H1 (cell line): ENCODE measurements around the gene CASZ1. TPM values are rescaled to one million over a fixed set of nuclear protein-coding genes. Genes with fewer than 3 reads are reported as not detected.

Source experiments
- ATF2 ChIP-seq: IDR thresholded peaks from 2 replicates; pipeline ENCODE4 v1.6.1; 2012; ENCODE audit warnings: low read length, inconsistent platforms
- BACH1 ChIP-seq: IDR thresholded peaks from 2 replicates; pipeline ENCODE4 v1.6.1; 2012; ENCODE audit warnings: low read length, improper control_type of control experiment
- CBX8 ChIP-seq: fragments of 300-800, 300-1000 bp; sonication (generic); IDR thresholded peaks from 2 replicates; pipeline ENCODE4 v1.7.1; 2016; ENCODE audit warnings: low read depth, low read length, borderline replicate concordance
- CHD7 ChIP-seq: fragments of 300-600 bp; sonication (generic); IDR thresholded peaks from 2 replicates; pipeline ENCODE4 v1.7.1; 2012; ENCODE audit warnings: low read length, moderate library complexity, mild to moderate bottlenecking, inconsistent platforms; ENCODE audit not compliant: insufficient replicate concordance
- RXRA ChIP-seq: IDR thresholded peaks from 2 replicates; pipeline ENCODE4 v1.6.1; 2011; ENCODE audit warnings: low read depth, mild to moderate bottlenecking, low read length, moderate library complexity; ENCODE audit not compliant: insufficient read depth
- SIX5 ChIP-seq: IDR thresholded peaks from 2 replicates; pipeline ENCODE4 v1.6.1; 2011; ENCODE audit warnings: mild to moderate bottlenecking, low read depth, low read length
- YY1 ChIP-seq: IDR thresholded peaks from 2 replicates; pipeline ENCODE4 v1.6.1; 2011; ENCODE audit warnings: low read depth, mild to moderate bottlenecking, low read length
- polyA plus RNA-seq, 7 experiments: library from polyadenylated mRNA; depleted of rRNA in 3 of 7; stranded (reverse) in 5 of 7; unstranded in 2 of 7; fragments of >200 nt in 5 of 7; fragments of 200-250 nt in 2 of 7; gene quantifications; 1 replicate in 5 of 7; 2 replicates in 1 of 7; 4 replicates in 1 of 7; pipeline versions ENCODE4 v1.2.1 to v1.2.3, GENCODE V29; 2011 to 2013; ENCODE audit warnings: missing spikeins in 2 of 7, mixed read lengths in 2 of 7
- total RNA-seq: library from RNA; stranded (reverse); fragmentation: NEBNext Ultra II Directional; extraction: Animal tissue kit (Norgen Biotek cat#: 25700); gene quantifications from 2 replicates; pipeline ENCODE4 v1.2.1, GENCODE V29; 2021

CASZ1 gene
- total and polyA plus RNA-seq, 2 of the 8 experiments (the other 6 are each of a cell fraction or from before 2014, with no cell fraction given) = 4.4 to 7.7 TPM

DNA sequence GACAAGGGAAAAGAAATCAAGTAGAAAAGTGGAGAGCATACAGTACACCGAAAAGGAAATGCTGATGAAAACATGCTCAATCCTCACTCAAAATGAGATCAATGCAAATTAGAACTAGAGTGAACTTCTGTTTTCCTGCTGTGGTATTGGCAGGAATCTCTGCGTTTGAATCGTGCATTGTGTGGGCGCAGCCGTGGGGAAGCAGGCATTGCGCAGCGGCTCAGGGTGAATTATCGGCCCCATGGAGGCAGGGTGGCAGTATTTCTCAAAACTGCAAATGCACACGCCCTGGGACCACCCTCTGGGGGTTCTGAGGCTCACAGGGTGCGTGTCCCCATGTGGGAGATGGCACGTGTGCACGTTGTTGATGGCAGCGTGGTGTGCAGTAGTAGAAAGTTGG is 181.1 kb downstream of the CASZ1 start (continued):
- no peak for TF ChIP-seq CHD7
- no peak for TF ChIP-seq BACH1
- no peak for TF ChIP-seq YY1
- no peak for TF ChIP-seq RXRA
- TF ChIP-seq ATF2 = no peak
- TF ChIP-seq SIX5 = no peak
- TF ChIP-seq CBX8 = no peak
